ENCODE data around the gene LCE1D.

Gene LCE1D

GRCh38 chr1:152796421-152796820, at the start of gene LCE1D:
Gene LCE1D, plus strand, starts transcription at chr1:152796721. Its CDS starts 1,074 bp downstream, at chr1:152797795.
- DNase-seq (ENCODE audit: low read depth): no peak

GRCh38 chr1:152747831-152748230, 48.7 kb upstream of the LCE1D start:
- no peak for DNase-seq (ENCODE audit: low read depth)

GRCh38 chr1:152752225-152752624, 44.3 kb upstream of the LCE1D start:
- no peak for DNase-seq (ENCODE audit: low read depth)

GRCh38 chr1:152753586-152753985, 42.9 kb upstream of the LCE1D start:
- no peak for DNase-seq (ENCODE audit: low read depth)

GRCh38 chr1:152756872-152757271, 39.6 kb upstream of the LCE1D start:
- no peak for DNase-seq (ENCODE audit: low read depth)

- DNase-seq (ENCODE audit: low read depth): no peak
Measured at GRCh38 chr1:152757747-152758146, 38.8 kb upstream of the LCE1D start, which contains the start of gene KPRP. Gene KPRP, plus strand, starts transcription at chr1:152758025. Its CDS starts 1,564 bp downstream, at chr1:152759589.

DNA sequence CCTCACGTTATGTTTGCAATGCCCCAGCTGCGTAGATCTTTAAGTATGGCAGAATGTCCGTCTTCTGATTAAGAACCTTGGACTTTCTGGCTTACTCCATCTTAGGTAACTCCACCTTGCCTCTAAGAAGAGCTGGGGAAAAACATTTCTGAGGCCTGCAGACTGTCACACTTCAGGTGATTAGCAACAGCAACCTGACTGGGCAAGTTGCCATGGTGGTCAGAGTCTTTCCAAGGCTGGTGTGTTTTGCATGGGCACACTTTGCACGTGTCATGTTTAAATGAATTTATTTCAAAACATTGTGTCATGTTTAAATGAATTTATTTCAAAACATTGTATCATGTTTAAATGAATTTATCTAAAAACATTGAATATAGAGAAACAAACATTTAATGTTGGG, 37.9 kb upstream of the LCE1D start:
- no peak for DNase-seq (ENCODE audit: low read depth)

GRCh38 chr1:152759453-152760173, 36.9 kb upstream of the LCE1D start:
- DNase-seq (ENCODE audit: low read depth): no peak

DNA sequence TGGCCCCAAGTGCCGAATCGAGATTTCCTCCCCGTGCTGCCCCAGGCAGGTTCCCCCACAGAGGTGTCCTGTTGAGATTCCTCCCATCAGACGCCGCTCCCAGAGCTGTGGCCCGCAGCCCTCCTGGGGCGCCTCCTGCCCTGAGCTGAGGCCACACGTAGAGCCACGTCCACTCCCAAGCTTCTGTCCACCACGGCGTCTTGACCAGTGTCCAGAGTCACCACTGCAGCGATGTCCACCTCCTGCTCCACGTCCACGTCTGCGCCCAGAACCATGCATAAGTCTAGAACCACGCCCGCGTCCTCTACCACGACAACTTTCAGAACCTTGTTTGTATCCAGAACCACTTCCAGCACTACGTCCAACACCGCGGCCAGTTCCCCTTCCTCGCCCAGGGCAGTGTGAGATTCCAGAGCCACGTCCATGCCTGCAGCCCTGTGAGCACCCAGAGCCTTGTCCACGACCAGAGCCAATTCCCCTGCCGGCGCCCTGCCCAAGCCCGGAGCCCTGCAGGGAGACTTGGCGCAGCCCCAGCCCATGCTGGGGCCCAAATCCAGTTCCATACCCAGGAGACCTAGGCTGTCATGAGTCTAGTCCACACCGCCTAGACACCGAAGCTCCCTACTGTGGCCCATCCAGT, 35.9 kb upstream of the LCE1D start:
- no peak for DNase-seq (ENCODE audit: low read depth)

DNA sequence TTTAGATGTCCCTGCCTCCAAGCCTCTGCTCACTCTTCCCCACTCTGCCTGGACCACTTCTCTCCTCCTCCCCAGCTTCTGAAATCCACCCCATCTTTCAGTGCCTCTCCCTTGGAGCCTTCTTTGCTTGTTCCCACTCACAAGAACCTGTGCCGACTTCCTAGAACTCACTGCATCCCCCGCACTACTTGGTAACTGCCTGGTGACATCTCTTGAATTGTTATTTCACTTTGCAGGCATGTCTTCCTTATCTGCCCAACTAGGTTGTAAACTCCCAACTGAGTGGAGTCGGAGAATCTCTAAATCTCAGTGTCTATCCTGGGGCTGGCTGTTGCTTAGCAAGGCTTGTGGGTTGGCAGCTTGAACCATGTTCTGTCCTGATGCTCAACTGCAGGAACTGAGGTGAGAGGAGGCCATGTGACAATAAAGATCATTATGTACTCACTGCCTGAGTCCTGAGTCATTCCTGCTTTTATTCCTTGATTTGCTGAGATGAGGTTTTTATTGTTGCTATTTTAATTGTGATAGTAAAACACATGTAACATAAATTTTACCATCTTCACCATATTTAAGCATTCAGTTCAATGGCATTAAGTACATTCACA, 34.8 kb upstream of the LCE1D start:
- no peak for DNase-seq (ENCODE audit: low read depth)

GRCh38 chr1:152768847-152769533, 27.5 kb upstream of the LCE1D start:
- no peak for DNase-seq (ENCODE audit: low read depth)

- no peak for DNase-seq (ENCODE audit: low read depth)
Measured at GRCh38 chr1:152770411-152770810, 26.1 kb upstream of the LCE1D start.

GRCh38 chr1:152774875-152775274, 21.6 kb upstream of the LCE1D start, which contains the start of gene LCE1F:
Gene LCE1F, plus strand, starts transcription at chr1:152775140. Its CDS starts 1,232 bp downstream, at chr1:152776372.
- DNase-seq (ENCODE audit: low read depth): no peak

- no peak for DNase-seq (ENCODE audit: low read depth)
Measured at GRCh38 chr1:152776361-152776760, 20.2 kb upstream of the LCE1D start.

DNA sequence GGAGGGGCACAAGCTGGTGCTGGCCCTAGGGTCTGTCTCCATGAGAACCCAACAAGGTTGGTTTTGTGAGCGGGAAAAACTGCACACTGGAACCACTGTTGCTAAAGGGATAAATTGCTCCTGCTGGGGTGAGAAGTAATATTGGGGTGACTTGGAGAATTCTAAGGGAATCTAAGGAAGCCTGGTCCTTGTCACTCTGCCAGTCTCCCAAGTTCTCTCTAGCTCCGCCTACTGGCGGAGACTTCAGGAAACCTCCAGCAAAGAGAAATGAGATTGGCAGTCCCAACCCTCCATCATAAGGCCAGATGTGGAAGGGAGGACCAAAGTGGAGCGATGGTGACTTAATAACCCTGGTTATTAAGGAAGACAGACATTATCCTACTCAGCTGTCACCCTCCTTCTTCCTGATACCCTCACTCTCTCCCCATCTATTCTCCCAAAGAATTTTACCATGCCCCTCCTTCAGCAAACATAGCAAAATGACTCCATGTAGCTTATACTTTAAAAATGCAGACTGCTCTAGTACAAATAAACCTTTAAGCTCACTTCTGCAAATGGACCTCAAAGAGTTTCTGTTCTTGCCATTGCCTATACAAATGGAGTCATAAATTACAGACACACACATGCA, 18.9 kb upstream of the LCE1D start:
- no peak for DNase-seq (ENCODE audit: low read depth)

DNA sequence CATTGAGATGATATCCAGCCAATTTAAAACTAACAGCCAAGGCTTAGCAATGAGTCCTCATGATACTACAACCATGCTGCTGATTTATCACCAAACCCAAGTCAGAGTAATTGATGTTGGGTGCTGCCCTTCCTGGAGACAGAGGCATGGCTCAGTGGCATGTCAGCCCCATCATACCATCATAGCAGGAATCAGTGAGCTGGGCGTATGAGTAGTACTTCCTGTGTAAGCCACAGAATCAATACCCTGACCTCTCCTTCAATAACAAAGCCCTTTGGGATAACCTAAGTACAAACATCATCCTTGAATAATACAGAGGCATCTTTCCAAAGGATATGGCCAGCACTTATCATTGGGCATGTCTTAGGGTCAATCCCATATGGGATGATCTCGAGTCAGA, 13.4 kb upstream of the LCE1D start:
- DNase-seq (ENCODE audit: low read depth): no peak

GRCh38 chr1:152786077-152786476, 10.4 kb upstream of the LCE1D start, which contains the start of gene LCE1E:
Gene LCE1E, plus strand, starts transcription at chr1:152786257. Its CDS starts 1,043 bp downstream, at chr1:152787300.
- DNase-seq (ENCODE audit: low read depth): no peak

- no peak for DNase-seq (ENCODE audit: low read depth)
Measured at GRCh38 chr1:152795686-152796085, 835 bp upstream of the LCE1D start.

- DNase-seq (ENCODE audit: low read depth): no peak
Measured at GRCh38 chr1:152801333-152801732, 4.8 kb downstream of the LCE1D start.

- DNase-seq (ENCODE audit: low read depth): no peak
Measured at GRCh38 chr1:152806576-152806975, 10.1 kb downstream of the LCE1D start, which contains the start of gene LCE1C. Gene LCE1C, minus strand, starts transcription at chr1:152806651. Its CDS starts 1,173 bp downstream, at chr1:152805478.

DNA sequence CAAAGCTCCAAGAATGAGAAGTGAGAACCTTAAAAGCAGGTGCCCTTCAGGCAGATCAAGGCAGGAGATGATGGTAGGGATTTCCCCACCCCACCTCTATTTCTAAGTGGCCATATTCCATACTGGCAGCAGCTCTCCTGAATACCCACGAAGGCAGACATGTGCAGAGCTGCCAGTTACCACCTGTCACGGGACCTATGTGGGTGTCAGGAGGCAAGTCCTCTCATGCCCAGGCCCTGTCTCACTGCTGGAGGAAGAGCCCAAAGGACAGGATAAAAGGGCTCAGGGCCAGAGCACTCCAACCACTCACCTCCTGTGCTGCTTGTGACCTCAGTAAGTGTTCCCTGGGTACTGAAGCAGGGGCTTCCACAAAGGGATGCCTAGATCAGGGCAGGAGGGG, 14.5 kb downstream of the LCE1D start:
- DNase-seq (ENCODE audit: low read depth): no peak

GRCh38 chr1:152811671-152812070, 15.2 kb downstream of the LCE1D start, which contains the start of gene LCE1B:
Gene LCE1B, plus strand, starts transcription at chr1:152811971. Its CDS starts 476 bp downstream, at chr1:152812447.
- DNase-seq (ENCODE audit: low read depth): no peak

All from stimulated activated CD4-positive, alpha-beta T cell treated with anti-CD3 and anti-CD28 coated beads, Interleukin-2, amount 100 ng/mL, for 4 hours (primary cell).